T-helper 2 cell (primary cell): ENCODE results near the gene TNNC2.
"Not testable (repeated sequence)": the region's sequence is repeated elsewhere in the genome, so short reads cannot be mapped to it uniquely, and the experiment has no call there.

Experiments used
- DNase-seq, 5 experiments: peaks; one replicate each; pipeline versions ENCODE4 v3.0.0 to v3.0.0-alpha.2; 2012 to 2022

TNNC2 gene

DNA sequence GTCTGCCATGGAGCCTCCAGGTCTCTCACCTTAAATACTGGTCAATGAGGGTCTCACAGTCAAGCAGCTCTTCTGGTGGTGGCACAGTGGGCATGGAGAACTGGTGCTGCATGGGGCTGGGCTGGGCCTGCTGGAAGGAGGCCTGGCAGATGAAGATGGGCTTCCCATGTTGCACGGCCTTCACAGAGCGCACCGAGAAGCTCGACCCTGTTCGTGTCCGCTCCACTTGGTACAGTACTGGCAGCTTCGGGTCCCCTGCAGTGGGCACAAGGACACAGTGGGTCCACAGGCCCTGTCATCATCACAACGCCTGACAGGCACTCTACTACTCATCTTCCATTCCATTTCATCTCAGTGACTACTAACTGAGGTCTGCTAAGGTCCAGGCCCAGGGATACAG lies 21.3 kb upstream of the TNNC2 start:
- DNase-seq, result no peak

DNA sequence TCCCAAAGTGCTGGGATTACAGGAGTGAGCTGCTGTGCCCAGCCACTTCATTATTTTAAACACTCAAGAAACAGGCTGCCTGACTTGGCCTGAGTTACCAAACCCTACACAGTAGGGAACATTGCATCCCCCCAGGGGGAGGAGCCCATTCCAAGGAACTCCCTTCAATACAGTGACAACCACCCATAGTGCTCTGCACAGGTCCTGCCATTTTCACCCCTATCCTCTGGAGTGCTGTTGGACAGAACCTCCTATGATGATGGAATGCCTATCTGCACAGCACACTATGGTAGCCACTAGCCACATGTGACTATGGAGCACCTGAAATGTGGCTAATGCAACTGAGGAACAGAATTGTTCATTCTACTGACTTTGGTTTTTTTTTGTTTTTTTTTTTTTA lies 18.3 kb upstream of the TNNC2 start:
- no peak for DNase-seq

DNA sequence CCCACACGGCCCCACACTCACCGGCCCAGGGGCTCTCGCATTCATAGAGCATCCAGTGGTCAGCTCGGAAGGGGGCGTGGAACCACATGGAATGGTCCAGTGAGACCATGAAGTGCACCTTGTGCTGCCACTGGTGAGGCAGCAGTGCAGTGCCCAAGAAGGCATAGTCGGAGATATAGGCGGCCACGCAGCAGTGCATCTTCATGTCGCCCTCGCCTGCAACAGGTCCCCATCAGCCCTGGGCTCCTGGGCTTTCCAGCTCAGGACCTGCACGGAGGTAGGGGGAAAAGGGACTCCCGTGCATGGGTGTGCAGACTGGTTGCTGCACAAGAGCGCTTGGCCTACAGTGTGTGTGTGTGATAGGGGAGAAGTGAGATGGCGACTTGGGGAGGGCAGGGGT lies 16.4 kb upstream of the TNNC2 start:
- no peak for DNase-seq

DNA sequence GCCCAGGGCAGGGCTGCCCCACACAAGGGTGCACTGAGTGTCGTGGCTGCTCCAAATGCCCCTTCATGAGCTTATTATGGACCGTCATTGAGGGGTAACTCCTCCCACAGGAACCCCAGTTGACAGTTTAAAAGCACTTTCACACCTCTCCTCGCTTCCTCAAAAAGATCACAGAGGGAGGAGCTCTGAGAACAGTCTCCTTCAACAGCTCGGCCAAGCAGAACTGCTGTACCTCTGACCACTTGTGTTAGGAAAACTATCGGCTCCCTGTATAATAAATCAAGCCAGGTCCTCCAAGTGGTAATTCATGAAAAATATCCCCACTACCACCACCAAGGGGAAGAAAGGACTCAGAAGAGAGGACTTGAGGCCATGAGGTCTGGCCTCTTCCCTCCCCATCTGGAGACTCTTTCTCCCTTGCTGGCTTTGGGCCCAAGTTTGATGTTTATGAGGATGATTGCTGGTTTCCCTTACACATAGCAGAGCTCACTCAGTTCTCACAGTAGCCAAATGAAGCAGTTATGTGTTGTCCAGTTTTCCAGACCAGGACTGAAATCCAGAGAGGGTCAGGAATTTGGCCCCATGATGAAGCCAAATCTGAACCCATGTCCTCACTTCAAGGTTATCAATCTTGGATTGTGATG lies 15.2 kb upstream of the TNNC2 start:
- no peak for DNase-seq

DNA sequence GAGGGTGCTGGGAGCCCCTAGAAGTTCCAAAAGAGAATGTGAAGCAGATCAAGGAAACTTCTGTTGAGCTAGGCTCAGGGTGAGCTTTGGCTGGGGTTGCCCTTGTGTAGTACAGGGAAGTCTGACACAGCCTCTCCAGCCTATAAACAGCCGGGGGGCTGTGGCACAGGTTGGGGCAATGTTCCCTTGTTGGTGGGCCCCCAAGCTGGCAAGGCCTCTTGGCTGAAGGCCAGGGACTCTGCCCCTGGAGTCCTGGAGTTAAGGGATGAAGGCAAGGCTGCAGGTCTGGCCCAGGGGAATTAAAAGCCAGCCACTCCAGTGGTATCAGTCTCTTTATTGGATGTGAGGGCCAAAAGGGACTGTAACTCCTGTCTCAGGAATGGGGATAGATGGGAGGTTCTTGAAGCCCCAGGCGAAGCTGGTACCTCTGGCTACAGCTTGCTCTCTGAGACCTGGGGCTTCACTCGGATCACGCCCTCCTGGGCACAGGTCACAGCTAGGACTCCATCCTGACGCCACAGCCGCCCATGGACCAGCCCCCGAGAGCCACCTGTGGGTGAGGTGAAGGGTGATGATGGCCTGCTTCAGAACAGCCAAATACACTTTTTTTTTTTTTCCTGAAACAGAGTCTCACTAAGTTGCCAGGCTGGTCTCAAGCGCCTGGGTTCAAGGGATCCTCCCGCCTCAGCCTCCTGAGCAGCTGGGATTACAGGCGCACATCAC lies 14.5 kb upstream of the TNNC2 start:
- DNase-seq, result no peak

DNA sequence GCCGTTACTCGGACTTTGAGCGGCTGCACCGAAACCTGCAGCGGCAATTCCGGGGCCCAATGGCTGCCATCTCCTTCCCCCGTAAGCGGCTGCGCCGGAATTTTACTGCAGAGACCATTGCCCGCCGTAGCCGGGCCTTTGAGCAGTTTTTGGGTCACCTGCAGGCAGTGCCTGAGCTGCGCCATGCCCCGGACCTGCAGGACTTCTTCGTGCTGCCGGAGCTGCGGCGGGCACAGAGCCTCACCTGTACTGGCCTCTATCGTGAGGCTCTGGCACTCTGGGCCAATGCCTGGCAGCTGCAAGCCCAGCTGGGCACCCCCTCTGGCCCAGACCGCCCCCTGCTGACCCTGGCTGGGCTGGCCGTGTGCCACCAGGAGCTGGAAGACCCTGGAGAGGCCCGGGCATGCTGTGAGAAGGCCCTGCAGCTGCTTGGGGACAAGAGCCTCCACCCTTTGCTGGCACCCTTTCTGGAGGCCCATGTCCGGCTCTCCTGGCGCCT lies 13.6 kb upstream of the TNNC2 start:
- no peak for DNase-seq

DNA sequence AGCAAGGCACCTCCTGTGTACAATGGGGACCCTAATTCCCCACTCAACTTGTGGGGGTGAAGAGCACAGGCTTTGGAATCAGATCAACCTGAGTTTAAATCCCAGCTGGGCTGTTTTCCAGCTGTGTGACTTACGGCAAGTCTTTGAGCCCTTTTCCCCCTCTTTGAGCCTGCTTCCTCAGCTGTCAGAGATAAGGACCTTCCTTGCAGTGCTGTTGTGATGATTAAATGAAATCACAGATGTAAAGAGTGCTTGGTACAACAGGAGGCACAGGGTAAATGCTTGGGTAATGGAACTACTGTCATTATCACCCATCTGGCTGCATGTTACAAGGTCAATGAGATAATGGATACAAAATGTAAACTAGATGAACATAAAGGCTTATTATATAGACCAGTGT lies 9.7 kb upstream of the TNNC2 start:
- DNase-seq, result no peak

DNA sequence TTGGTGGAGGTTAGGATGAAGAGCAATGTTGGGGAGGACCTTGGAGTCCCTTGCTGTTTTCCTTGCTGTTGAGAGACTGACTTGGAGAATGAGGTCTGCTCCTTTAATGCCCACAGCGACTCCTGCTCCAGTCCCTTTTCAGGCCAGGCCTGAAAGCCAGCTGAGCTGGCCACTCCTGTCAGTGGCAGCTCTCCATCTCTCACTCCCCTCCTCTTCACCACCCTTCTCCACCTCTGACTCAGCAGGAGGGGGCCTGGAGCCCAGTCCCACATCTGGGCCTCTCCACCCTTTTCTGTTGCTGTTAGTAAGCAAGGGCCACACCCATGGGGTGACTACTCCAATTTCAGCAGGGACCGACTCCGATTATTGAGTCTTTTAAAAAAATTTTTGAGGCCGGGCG lies 8.7 kb upstream of the TNNC2 start:
- no peak for DNase-seq

DNA sequence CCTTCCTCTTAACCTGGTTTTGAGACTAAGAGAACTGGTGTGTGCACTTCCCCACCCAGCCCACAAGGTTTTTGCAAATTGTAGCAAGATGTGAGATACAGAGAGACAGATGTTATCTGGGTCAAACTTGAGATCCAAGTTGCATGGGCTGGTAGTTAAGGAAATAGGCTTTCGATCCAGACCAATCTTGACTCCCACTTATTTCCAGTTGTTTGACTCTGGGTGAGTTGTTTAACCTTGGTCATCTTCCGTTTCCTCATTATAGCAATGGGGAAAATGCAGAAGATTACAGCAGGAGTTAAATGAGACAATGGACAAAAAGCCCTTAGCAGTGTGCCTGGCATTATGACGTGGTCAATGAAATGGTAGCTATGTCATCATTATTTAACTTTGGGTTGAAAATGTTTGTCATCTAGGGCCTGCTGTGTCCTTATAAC lies 8.2 kb upstream of the TNNC2 start:
- DNase-seq, result peak in 1 of 5 experiments; percentile 69

DNA sequence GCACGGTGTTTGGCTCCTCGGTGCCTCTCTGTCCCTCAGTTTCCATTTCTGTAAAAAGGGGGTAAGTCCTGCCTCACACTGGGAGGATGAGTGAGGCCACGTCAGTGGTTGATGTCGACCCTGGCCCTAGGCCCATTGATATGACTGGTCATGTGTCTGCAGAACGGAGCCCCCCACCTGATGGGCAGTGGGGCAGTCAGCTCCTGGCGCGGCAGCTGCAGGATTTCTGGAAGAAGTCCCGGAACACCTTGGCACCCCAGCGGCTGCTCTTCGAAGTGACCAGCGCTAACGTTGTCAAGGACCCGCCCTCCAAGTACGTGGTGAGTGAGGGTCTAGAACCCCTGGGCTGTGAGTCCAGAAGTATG lies 7.7 kb upstream of the TNNC2 start:
- no peak for DNase-seq

DNA sequence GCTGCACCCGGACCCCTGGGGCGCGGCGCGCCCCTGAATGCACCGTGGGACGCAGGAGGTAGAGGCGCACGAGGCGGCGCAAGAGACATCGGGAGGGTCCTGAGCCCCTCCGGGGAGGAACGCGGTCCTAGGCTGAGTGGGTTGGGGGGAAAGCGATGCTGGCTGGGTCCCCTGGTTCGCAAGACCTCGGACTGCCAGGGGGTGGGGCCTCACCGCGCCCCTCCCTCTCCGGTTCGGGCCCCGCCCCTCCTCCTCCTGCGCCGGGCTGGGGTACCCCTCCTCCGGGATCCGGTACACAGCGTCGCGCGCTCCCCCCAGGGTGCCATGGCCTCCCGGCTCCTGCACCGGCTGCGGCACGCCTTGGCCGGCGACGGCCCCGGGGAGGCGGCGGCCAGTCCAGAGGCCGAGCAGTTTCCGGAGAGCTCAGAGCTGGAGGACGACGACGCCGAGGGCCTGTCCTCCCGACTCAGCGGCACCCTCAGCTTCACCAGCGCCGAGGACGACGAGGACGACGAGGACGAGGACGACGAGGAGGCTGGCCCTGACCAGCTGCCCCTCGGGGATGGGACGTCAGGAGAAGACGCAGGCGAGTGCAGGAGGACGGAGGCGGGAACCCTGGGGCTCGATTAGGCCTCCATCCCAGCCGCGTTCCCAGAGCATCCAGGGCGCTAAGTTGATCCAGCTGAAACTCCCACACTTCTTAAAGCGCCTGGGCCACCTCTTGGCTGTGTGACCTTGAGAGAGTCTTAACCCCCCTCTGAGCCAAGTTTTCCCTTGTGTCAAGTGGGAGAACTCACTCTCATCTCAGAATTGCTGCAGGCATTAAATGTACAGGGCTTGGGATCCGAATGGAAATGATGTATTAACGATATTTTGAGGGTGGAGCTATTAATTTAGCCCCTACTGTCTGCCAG lies 7.0 kb upstream of the TNNC2 start:
- peak; percentile 19 to 56 (median 27) for DNase-seq

DNA sequence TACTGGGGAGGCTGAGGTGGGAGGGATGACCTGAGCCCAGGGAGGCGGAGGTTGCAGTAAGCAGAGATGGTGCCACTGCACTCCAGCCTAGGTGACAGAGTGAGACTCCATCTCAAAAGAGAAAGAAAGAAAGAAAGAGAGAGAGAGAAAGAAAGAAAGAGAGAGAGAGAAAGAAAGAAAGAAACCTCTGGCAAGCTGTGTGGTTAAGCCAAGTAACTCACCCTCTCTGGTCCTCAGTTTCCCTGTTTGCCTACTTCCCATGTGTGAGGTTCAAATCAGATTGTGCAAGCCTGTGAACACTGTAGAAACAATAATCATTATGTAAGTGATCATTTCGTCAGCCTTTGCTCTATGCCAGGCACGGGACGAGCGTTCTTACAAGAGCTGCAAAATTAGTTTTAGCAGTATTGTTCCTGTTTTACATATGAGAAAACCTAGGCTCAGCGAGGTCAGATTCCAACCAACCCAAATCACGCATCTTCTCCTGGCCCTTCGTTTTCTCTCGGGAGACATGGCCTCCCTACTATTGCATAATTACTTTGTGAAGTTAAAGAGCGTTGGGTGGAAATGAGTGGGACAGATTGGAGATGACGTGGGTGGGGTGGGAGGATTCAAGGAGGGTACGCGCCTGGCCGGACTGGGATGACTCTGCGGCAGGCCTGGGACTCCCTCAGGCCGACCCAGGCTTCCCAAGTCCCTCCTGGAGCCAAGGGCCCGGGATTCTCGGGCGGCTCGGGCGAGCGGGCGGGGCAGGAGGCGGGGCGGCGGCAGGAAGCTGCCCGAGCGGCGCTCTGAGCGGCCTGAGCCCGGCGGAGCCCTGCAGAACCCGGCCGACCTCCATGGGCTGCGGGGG lies 6.1 kb upstream of the TNNC2 start, which contains the start of gene SNX21:
SNX21 (plus strand) TSS at position 770 of the 853 bp plus-strand sequence. CDS start 121 bp downstream, outside the sequence.
- peak in 1 of 5 experiments; percentile 40 for DNase-seq

DNA sequence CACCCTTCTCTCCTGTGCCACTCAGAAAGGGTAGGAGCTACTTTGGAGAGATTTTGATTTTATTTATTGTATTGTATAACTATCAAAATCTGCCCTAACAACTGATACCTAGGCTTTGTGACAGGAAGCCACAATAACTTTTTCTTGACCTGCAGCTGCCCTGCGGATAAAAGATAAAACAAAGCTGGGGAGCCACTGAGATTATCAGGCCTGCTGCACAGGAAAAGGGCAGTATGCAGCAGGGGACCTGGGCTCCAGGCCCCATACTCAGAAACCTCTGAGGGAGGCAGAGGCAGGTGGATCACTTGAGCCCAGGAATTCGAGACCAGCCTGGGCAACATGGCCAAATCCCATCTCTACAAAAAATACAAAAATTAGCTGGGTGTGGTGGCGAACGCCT lies 5.5 kb upstream of the TNNC2 start:
- DNase-seq, result no peak

DNA sequence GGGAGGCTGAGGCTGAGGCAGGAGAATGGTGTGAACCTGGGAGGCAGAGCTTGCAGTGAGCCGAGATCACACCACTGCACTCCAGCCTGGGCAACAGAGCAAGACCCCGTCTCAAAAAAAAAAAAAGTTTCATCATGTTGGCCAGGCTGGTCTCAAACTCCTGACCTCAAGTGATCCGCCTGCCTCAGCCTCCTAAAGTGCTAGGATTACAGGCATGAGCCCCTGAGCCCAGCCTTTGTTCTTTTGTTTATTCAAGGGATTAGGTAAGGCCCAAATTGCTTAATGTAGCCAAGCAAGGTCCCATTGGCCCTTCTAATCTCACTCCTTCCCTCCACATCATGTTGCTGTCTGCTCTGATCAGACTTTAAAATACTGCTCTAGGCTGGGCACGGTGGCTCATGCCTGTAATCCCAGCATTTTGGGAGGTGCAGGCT lies 2.6 kb upstream of the TNNC2 start:
- DNase-seq, result not testable (repeated sequence)

DNA sequence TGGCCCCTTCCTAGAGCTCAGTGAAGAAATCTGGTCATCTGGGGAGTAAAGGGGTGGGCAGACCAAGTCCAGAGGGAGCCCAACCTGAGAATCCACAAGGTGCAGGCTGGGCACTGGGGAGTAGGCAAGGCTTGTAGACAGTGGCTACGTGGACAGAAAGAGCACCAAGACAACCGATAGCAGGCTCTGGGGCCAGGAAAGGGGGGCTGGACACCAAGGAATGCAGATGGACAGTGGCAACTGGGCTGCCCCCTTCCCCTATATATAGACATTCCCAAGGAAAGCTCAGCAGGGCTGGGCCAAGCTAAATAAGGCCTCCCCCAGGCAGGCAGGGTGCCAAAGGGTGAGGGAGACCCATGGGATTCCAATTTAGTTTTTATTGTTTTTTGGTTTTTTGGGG lies 1.5 kb upstream of the TNNC2 start:
- DNase-seq, result no peak

DNA sequence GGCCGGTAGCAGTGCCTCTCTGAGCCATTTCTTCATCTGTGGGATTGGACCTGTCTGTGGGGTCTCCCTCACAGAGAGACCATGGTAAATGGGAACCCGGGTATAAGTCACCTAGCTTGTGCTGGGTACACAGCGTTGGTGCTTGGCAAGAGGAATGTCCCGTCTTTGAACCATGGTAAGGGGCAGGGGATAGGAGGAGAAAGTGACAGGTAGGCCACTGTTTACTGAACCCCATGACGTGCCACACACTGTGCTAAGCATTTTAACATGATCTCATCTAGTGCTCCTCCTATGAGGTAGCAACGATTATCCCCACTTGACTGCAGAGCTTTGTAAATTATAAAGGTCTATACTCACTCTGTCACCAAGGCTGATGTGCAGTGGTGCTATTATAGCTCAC lies 600 bp upstream of the TNNC2 start:
- DNase-seq, result no peak

DNA sequence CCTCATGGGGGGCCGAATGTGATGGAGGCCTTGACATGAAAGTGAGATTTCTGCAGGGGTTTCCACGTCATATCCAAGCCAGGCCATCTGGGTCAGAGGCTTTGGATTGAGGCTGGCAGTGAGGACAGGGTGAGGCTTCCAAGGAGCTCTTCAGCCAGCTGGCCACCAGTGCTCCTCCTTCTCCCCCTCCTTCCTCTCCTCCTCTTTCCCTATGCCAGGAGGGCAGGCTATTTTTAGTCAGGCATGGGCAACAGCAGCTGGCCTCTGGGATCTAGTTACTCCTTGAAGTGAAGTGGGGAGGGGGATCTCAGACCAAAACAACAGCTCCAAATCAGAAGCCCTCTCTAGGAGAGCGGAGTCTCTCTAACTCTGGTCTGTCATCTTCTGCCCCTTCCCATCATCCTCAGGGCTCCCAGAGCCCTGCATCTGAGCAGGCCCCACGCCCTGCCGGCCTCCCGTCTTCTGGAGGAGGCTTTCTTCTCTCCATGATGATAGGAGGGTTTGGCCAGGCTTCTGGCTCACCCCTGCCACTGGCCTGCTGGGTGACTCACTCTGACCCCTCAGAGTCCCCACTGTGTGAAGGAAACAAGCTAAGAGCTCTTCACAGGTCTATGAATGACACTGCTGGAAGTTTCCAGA lies 612 bp downstream of the TNNC2 start:
- DNase-seq, result no peak

DNA sequence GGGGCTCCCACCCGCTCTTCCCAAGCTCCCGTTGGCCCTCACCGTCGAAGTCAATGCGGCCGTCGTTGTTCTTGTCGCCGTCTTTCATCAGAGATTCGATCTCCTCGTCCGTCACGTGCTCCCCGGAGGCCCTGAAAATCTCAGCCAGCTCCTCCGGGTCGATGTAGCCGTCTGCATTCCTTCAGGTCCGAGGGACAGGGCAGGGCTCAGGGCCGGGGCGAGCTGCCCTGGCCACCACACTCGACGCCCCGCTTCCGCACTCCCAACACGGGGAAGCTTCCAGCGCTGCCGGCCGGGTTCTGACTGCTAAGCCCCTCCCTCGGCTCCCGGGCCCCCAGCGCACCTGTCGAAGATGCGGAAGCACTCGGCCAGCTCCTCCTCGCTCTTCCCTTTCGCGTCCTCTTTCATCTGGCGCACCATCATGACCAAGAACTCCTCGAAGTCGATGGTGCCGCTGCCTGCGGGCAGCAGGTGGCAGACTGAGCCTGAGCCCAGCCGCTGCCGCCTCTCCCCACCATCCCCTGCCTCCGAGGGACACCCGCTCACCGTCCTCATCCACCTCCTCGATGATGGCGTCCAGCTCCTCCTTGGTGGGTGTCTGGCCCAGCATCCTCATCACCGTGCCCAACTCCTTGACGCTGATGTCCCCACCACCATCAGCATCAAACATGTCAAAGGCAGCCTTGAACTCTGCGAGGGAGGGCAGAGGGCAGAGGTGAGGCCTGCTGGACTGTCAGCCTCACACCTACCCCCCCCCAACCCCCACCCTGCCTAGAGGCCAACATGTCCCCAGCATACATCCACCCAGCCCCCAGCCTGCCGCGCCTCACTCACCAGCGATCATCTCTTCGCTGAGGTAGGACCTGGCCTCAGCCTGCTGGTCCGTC lies 2.9 kb downstream of the TNNC2 start:
- peak; percentile 25 to 80 (median 33) for DNase-seq

DNA sequence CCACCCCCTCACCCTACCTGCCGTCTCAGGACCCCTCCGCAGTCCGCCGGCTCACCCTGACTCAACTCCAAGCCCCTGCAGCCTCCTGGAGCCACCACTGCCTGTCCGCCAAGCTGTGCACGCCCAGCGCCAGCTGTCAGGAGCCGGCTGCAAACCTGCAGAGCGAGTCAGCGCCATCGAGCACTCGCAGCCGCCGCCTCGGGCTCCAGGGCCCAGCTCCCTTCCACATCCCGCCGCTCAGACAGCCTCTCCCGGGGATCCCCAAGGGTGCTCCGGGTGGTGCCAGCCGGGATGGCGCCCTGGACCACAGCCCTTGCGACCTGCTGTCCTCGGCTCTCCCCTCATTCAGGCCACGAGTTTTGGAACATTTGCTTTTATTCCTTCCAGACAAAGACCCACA lies 4.3 kb downstream of the TNNC2 start:
- no peak for DNase-seq

DNA sequence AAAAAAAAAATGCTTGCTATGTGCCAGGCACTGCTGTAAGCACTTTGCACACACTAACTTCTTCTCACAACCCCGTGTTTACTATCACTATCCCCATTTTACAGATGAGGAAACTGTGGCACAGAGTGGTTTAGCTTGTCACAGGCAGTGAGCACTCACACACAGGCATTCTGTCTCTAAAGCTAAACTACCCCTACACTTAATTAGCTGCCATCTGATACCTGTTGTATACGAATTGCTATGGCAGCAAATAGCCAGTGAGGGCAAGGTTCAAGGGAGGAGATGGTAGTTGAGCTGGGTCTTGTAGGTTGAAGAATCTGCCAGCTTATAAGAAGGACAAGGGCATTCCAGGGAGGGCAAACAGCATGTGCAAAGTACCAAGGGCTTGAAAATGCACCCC lies 5.2 kb downstream of the TNNC2 start:
- DNase-seq, result no peak

DNA sequence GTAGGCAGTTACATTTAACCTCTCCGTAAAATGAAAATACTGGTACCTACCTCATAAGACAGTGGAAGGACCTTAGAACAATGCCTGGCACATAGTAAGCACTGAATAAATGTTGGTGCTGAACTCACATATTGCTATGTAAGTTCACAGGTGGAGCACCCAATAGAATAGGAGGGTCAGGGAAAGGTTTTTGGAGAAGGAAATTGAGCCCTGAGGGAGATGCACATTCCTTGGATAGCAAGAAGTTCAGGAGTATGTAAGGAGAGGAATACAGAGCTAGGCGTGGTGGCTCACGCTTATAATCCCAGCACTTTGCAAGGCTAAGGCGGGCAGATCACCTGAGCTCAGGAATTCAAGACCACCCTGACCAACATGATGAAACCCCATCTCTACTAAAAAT lies 7.6 kb downstream of the TNNC2 start:
- DNase-seq, result no peak
